GM21423 (cell line): ENCODE measurements around the gene METTL2B.

Experiments used
- ATAC-seq: cut with Tn5 transposase; IDR thresholded peaks from one replicate; pipeline ENCODE4 v1.9.1; 2021; ENCODE audit warnings: mild to moderate bottlenecking, moderate library complexity; ENCODE audit not compliant: unreplicated experiment

Gene METTL2B

GRCh38 chr7:128476402-128477335 is at the start of gene METTL2B:
METTL2B (plus strand) TSS chr7:128476748; CDS start chr7:128476766, 18 bp downstream.
- peak; percentile 96 for ATAC-seq

- ATAC-seq: no peak
Measured at GRCh38 chr7:128427289-128427891, 49.2 kb upstream of the METTL2B start.

- no peak for ATAC-seq
Measured at GRCh38 chr7:128430207-128430606, 46.3 kb upstream of the METTL2B start.

DNA sequence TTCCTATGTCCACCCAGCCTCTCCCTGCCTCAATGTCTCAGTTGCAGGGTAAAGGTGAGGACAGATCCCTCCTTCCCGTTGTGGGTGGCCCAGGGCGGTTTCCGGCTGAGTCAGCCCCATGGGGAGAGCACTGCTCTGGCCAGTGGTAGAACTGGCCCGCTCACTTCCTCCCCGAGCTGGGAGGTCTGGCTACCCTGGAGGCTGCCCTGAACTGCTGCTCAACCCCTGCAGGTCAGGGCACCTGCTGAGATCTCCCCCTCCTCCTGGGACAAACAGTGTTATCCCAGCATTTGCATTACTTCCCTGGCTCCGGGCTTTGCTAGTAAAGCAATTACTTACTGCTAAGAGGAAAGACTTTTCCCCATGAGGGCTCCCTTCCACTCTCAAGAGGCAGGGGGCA is 45.3 kb upstream of the METTL2B start:
- ATAC-seq: no peak

- ATAC-seq: no peak
Measured at GRCh38 chr7:128431754-128432153, 44.8 kb upstream of the METTL2B start.

- no peak for ATAC-seq
Measured at GRCh38 chr7:128434413-128435326, 41.9 kb upstream of the METTL2B start.

GRCh38 chr7:128435327-128435686 is 41.2 kb upstream of the METTL2B start:
- ATAC-seq: no peak

DNA sequence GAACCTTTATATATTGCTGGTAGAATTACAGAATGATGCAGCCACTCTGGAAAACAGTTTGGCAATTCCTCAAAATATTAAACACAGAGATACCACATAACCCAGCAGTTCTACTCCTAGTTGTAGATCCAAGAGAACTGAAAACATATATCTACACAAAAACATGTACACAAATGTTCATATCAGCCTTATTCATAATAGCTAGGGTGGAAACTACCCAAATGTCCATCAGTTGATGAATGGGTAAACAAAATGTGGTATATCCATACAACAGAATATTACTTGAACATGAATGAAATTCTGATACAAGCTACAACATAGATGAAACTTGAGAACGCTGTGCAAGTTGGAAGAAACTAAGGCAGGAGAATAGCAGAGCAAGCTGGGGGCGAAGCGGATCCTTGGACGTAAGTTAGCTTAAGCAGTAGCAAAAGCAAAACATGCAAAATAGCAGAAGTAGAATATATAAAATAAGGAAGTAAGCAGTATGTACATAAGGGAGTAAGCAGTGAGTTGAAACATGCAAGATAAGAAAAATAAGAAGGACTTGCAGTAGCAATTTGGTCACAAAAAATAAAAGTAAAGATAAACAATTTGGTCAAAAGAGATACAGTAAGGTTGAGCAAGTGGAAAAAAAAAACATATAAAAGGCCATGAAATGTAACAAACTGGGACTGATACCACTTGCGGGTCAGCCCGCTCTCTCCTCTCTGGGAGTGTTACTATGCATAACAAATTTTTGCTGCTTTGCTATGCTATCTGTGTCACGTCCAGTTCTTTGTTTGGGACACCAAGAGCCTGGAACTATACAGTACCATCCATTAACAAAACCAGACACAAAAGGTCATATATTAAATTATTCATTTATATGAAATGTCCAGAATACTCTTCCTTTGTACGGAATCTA is 38.9 kb upstream of the METTL2B start:
- ATAC-seq: peak; percentile 55

DNA sequence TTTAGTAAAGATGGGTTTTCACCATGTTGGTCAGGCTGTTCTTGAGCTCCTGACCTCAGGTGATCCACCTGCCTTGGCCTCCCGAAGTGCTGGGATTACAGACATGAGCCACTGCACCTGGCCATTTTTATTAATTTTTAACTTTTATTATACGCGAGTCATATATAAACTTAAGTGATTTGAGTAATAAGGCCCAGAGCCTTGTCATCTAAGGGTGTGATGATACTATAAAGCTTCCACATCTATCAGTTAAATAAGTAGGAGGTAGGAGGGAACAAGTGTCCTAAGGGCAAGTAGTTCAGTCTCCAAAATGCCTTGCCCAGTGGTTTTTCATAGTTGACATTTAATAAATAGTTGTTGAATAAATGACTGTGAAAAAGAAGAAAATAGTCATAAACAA is 34.2 kb upstream of the METTL2B start:
- ATAC-seq: no peak

GRCh38 chr7:128443831-128444600 is 32.5 kb upstream of the METTL2B start:
- no peak for ATAC-seq

DNA sequence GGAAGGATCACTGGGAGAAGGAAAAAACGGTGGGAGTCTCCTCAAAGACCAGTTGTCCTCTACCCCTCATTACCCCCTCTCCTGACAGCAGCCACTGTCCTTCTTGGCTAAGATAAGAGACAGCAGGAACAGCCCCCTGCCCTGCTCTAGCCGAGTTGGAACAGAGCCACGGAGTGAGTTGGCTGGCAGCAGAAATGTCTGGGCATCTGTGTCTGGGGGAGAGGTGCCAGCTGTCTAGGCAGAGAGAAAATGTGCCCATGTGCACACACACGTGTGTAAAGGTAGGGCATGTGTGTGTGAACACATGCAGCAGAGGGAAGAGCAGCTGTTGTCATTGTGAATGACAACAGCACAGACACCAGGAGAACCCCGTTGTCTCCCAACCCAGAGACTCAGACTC is 30.2 kb upstream of the METTL2B start:
- ATAC-seq: no peak

- no peak for ATAC-seq
Measured at GRCh38 chr7:128447941-128448564, 28.5 kb upstream of the METTL2B start.

GRCh38 chr7:128448751-128449302 is 27.7 kb upstream of the METTL2B start:
- ATAC-seq: no peak

DNA sequence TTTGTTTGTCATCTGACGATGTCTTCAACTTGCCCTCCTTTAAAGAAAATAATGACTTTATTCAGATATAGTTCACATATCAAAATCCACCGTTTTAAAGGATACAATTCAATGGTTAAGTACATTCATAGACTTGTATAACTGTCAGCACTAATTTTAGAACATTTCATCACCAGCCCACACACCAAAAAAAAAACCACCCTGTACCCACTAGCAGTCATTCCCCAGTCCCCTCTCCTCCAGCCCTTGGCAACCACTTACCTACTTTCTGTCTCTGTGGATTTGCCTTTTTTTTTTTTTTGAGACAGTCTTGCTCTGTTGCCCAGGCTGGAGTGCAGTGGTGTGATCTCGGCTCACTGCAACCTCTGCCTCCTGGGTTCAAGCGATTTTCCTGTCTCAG is 26.1 kb upstream of the METTL2B start:
- no peak for ATAC-seq

GRCh38 chr7:128450913-128451312 is 25.6 kb upstream of the METTL2B start:
- no peak for ATAC-seq

- ATAC-seq: no peak
Measured at GRCh38 chr7:128452552-128452951, 24.0 kb upstream of the METTL2B start.

DNA sequence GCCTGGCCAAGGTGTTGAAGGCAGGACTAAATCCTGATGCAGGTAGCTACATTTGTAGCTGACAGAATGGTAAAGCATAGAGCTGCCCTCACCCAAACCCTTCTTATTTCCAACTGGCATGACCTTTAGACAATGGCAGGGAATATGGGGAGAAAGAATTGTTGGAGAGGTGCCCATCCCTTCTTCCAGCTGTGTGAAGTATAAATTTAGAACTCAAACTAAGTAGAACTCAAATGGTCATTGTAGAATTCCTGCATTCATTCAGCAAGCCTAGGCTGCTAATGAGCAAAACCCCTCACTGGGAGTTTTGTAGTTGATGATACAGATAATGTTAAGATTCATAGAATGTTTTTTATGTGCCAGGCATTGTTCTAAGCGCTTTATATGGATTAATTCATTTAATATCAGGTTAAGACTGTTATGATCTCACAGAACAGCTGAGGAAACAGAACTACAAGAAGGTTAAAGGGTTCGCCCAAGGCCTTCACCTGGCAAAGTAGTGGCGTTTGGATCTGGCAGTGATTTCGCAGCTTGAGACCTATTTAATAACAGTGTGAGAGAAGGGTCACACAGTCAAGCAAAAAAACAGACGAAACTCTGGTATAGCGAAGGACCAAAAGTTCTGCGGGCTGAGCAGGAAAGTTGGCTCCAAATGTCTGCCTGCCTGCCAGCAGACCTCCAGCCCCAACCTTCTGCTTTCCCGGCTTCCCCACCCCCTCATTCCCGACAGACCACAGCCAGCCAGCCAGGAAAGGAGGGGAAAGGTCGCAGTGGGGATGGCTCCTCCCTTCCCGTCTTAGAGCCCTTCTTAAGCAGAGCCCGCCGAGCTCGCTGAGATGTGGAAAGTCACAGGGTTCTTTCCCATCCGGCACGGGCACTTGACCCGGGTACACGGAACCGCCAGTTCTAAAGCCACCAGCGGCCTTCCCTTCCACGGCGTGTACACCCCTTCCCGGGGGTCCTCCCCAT is 22.4 kb upstream of the METTL2B start:
- no peak for ATAC-seq
